HS-27A (cell line): ENCODE results near the gene CEMIP.
A peak's percentile ranks its signal among the peaks of the same experiment; 100 is the strongest.
"Not testable (repeated sequence)": the region's sequence is repeated elsewhere in the genome, so short reads cannot be mapped to it uniquely, and the experiment has no call there.

Source experiments
- DNase-seq: peaks from one replicate; pipeline ENCODE4 v3.0.0-alpha.2; 2012; ENCODE audit warnings: low read depth, missing footprints

Gene CEMIP

DNA sequence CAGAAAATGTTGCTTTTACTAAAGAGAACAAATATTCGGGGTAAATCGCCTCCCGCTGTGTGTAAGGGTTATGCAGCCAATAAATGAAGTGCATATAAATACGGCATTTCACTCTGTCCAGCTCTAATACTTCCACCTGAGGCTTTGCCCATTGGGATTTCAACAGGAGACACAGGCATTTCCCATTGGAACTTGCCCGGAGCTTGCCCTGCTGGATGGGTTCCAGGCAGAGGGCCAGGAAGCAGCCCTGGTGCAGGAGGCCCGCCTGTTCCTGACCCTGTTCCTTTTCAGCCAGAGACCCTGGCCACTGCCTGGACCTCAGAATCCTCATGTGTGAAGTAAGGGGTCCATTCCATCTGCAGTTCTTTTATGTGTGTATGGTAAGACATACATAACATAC is 17.4 kb upstream of the CEMIP start:
- no peak for DNase-seq

DNA sequence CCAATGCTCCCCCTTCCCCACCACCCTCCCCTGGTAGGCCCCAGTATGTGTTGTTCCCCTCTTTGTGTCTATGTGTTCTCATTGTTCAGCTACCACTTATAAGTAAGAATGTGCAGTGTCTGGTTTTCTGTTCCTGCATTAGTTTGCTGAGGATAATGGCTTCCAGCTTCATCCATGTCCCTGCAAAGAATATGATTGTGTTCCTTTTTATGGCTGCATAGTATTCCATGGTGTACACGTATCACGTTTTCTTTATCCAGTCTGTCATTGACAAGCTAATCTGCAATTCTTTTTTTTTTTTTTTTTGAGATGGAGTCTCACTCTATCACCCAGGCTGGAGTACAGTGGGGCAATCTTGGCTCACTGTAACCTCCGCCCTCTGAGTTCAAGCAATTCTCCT is 15.9 kb upstream of the CEMIP start:
- not testable (repeated sequence) for DNase-seq

DNA sequence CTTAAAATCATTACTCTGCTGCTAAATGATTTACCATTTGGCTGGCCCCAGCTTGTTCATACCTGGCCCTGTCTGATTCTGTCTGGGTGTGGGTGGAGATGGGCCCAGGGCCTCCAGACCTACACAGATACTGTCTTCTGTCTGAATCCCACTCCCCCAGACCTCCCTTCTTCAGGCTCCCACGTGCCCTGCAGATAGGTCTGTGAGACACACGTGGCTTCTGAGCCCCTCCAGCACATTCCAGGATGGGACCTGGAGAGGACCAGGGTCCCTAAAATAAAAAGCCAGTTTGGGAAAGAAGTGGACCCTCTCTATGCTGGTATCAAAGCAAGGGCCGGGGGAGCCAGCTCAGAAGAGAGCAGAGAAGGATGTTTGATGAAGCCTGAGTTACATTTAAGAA is 14.6 kb upstream of the CEMIP start:
- no peak for DNase-seq

DNA sequence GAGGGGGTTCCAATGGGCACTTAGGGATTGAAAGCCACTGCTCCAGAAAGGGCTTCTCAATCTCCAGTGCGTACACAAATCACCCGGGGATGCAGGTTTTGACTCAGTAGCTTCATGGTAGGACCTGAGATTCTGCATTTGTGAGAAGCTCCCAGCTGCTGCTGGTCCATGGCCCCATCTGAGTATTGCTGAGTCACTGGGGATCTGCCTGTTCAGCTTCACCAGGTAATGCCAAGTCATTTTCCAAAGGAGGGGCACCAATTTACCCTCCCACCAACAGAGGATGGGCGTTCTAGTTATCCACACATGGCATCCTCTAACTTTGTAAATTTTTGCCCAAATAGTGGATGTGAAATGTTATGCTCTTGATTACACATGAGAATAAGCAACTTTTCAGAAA is 12.9 kb upstream of the CEMIP start:
- no peak for DNase-seq

DNA sequence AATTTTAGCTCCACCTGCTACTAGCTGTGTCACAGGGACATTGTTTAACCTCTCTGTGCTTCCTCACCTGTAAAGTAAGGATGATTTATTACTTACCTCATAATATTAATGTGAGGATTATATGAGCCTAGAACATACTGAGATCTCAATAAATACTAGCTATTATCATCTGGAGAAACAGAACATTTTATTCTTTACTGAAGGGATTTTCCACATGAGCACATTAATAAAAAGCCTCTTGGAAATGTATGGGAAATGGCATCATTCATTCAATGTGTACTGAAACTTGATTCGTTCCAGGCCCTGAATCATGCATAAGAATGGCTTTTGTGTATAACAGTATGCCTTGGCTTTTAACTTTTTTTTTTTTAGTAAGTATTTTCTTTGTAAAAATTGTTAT is 11.0 kb upstream of the CEMIP start:
- DNase-seq, result no peak

DNA sequence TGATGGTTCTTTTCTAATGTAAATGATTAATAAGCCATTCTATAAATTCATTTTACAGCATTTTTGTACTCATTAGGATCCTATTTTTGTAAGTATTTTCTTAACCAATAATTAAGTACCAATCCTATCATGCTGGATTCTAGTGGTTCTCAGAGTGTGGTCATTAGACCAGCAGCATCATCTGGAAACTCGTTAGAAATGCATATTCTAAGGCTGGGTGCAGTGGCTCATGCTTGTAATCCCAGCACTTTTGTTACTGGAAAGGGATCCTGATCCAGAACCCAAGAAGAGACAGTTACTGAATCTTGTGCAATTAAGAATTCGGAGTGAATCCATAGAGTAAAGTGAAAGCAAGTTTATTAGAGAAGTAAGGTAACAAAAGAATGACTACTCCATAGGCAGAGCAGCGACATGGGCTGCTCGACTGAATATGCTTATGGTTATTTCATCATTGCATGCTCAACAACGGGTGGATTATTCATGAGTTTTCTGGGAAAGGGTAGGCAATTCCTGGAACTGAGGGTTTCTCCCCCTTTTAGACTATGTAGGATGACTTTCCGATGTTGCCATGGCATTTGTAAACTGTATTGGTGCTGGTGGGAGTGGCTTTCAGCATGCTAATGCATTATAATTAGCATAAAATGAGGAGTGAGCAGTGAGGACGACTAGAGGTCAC is 9.9 kb upstream of the CEMIP start:
- no peak for DNase-seq

DNA sequence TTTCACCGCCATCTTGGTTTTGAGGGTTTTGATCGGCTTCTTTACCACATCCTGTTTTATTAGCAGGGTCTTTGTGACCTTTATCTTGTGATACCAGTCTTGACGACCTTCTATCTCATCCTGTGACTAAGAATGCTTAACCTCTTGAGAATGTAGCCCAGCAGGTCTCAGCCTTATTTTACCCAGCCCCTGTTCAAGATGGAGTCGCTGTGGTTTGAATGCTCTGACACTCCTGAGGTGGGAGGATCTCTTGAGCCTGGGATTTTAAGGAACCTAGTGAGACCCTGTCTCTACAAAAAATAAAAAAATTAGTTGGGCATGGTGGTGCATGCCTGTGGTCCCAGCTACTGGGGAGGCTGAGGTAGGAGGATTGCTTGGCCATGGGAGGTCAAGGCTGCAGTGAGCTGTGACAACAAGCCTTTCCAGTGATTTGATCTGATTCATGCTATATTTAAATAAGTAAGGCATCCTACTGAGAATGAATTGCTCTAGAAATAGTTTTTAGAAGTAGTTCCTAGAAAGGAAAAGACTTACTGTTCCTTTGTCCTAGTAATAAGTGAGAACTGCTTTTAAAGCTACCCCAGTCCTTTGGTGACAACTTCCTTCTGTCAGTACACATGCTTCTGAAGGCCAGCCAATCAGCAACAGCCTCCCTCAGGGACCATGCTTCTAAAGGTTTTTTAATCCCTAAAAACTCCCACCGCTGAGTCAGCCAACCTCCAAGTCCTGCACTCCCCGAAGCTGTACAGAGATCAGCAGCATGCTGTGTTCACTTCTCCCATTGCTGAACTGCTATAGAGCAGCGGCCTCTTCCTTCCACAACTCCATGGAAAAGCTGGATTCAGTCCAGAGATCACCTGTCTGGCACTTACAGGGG is 9.1 kb upstream of the CEMIP start:
- DNase-seq, result no peak

DNA sequence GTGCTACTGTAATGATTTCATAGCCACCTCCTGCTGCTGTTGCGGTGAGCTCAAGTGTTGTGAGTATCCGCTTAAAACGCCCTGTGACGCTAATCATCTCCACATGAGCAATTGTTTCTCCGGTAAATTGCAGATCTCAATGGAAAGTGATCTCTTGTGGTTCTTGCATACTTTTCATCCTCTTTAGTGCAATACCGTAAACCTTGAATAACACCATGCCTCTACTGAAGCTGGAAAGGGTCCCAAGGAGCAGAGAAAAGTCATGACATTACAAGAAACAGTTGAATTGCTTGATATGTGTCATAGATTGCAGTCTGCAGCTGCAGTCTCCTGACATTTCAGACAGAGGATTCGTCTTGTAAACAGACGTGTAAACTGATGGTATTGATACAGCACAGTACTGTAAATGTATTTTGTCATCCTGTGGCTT is 6.0 kb upstream of the CEMIP start:
- no peak for DNase-seq

DNA sequence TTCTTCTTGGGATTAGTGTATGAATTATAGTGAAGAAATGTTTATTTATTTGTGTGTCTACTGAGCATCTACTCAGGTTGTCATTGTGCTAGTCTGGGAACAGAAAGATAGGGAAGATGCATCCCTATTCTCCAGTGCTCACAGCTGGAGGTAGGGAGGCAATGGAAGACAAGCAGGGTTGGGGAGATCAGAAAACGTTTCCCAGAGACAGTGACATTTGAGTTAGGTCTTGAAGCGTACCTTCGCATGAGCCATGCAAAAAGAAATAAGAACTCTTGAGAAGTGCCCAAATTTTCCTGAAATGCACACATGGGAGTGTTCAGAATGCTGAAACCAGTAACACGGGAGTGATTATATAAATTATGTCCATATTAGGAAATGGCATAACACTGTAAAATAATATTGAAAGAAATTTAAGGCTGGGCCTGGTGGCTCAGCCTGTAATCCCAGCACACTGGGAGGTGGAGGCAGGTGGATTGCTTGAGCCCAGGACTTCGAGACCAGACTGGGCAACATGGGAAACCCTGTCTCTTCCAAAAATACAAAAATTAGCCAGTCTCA is 5.3 kb upstream of the CEMIP start:
- no peak for DNase-seq

DNA sequence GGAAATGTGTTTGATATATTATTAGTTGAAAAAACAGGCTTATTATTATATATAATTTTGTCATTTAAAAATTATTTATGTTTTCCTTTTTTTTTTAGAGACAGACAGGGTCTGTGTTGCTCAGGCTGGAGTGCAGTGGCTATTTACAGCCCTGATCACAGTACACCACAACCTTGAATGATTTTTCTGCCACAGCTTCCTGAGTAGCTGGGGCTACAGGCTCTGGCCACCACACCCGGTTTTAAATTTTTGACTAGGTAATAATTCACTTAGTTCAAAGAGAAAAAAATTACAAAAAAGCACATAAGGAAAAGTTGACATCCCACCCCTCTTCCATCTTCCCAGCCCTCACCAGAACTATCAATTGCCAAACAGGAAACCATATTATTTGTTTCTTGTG is 4.7 kb upstream of the CEMIP start:
- DNase-seq, result no peak

DNA sequence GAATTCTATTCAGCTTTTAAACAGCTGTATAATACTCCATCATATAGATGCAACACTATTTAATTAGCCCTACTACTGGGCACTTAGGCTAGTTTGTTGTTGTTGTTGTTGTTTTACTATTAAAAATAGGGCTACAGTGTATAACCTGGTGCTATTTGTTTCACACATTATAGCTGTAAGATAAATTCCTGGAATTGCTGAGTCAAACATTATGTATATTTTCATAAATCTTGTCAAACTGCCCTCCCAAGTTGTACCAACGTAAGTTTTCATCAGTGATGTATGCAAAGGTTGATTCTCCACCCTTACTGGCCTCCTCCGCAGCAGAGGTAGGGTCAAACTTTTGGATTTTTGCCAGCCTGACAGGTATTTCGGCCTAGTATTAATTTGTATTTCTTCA is 3.8 kb upstream of the CEMIP start:
- no peak for DNase-seq

DNA sequence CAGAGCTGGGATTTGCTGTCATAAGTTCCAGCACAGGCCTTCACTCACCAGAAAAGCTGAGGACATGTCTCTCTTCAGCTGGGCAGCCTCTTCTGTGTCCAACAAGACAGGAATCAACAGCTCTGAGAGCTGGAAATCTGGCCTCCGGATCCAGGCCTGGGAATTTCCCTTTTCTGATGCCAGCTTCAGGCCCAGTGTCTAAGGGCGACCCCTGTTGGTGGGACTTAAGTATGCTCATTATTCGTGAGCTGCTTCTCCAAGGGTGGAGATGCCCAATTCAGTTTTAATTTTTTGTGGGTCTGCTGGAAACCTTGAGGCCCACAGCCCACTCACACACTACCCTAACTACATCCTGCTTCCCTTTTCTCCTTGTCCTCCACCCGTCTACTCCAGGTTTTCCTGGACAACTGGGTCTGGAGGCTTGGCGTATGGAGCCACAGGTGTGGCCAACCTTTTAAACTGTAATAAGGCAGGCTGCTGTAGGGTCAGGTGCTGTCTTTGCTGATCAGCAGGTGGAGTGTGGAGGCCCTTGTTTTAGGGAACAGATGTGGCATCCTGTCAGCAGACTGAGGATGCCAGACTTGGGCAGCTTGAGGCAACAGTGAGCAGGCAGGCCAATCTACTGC is 2.6 kb upstream of the CEMIP start:
- DNase-seq, result peak; percentile 46

DNA sequence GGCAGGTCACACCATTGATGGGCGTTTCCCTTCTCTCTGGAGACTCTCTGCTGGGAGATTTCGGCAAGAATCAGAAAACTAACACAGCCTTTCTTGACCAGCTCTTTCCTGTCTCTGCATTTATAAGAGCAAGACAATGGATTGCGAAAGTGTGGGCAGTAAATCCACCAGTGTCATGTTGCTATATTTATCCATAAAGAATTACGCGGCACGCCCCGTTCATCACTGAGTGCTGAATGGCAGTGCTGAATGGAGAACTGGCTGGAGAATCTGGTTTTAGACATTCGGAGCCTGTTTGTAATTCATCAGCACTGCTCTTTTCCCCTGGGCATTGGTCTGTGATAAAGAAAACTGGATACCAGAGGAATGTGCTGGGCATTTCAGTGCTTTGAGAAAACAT is 2.0 kb upstream of the CEMIP start:
- peak; percentile 74 for DNase-seq

DNA sequence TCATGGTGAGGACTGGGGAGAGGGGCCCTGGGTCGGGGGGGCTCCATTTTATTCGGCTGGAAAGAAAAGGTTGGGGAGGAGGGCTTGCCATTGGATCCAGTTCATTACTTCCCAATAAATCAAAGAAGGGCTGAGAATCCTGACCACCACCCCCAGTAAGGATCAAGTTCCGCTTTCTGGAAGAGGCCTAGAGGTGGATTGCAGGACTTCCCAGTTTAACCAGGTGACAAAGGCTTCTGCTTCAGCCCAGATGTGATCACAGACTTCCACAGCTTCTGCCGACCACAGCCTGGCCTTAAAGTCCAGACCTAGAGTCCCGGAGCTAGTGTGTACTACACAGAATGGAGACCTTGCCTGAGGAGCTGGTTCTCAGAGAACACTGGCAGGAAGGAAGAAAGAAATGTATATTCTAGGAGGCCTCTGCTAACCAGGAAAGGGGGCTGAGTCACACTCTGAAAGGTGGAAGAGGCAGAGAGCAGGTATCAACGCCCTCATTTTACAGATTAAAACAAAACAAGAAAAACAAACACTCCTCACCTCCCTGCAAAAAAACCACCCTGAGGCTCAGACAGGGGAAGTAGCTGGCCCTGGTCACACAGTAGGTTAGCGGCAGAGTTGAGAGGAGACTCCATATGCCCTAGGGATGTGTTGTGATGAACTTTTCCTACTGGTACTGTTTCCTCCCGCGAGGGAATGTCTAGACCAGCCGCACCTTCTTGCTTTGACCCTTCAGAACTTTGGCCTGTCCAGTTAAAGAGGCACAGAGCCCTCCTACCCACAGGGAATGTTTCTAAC is 1.1 kb upstream of the CEMIP start:
- no peak for DNase-seq

DNA sequence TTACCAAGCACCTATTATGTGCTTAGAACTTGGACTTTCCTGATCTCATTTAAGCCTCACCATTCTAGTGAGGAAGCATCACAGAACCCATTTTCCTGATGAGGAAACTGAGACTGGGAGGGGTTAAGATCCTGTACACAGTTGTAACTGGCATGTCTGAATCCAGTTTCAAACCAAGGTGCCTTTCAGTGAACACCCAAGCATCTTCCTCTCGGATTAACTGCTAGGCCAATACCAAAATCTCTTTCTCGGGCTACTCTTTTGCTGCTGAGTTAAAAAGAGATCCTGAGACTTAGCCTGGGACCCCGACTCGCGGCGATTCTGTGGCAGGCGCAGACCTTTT is 578 bp upstream of the CEMIP start:
- no peak for DNase-seq

DNA sequence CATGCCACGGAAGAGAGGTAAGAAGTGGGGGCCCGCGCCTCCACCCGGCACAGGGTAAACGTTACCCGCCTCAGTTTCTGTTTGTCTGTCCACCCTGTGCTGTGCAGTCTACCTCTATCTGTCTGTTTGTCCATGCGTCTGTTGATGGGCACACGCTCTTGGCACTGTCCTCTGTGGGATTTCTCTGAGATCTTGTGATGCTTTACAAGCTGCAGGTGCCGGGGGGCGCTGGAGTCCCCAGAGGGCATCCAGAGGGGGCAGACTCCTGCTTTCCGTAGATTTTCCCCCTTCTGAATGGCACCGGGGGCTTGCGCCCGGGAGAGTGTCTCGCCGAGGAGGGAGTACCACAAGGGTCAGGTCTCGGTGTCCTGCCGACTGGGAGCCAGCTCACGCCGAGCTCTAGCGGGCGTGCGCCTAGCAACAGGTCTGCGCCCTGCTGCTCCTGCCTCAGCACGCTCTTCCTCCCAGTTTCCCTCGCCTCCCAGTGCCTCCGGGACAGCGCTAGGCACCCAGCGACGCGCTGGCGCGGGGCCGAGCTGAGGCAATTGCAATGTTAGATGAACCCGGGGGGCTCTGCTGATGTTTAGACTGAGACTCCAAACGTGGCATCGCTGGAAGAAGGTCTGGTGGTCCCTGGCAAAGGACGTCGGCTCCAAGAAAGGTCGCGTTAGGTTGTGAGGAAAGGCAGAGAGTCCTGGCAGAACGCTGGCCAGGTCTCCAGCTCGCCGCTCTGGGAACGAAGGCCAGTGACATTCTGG is 667 bp downstream of the CEMIP start:
- no peak for DNase-seq

DNA sequence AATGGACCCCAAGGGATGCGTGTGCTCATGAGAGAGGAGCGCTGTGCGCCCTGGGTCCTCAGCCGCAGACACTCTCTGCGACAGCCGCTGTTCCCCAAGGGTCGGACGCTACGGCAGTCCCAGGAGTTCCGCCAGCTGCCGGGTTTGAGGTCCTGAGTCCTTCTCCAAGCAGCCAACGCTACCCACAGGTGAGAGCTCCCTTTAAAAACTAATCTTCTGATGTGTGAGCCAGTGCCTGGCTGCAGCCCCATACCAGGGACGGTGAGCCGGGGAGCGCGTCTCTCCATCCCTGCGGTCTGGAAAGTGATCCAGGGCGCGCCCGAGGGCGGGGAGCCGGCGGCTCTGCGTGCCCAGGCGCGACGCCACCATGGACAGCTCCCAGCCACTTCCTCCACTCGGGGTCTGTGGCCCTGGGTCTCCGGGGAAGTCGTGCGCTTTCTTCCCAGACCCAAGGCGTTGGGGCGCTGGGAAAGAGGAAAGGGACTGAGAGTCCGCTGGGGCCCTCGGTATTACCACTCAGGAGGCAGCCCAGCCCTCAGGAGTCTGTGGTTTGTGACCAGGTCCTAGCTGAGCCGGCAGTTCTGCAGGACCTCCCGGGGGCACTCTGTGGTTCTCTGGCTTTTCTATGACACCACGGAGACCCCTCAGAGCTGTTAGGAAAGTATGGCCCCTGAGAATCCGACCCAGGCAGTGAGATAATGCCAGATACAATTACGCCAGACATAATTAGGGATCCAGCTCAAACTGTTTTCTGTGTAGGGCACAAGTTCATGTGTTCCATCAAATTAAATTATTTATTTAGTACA is 1.4 kb downstream of the CEMIP start:
- no peak for DNase-seq

DNA sequence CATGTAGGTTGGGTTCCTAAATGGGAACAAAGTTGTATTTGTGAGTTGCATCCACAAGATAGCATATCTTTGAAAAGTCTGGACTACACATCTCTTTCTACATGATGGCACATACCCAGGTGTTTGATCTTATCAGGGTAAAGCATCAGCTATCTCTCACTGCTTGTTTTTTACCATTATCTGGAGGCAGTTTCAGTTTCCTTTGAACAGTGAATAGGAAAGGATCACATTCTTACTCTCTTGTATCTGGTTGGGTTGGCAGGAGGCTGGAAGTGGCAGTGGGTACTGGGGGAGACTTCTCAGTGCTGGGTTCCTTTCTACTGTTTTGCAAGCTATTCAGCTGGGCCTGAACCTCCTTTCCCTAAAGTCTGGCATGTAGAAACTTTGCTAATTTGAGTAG is 4.1 kb downstream of the CEMIP start:
- no peak for DNase-seq

DNA sequence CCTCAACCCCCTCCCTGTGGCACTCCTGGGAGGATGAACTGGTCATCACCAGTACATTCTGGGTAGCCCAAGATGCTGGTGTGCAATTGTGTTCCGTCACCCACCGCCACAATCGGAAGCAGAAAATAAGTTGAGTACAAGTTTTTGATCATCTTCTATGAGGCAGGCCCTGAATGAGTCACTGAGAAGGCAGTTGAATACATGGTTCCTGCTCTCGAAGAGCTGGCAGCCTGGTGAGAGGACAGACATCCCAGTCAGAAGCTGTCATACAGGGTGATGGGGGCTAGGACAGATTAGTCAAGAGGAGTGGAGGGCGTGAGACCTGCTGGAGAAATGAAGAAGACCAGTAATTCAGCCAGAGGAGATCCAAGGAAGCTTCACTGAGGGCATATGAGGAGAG is 6.2 kb downstream of the CEMIP start:
- DNase-seq, result no peak

DNA sequence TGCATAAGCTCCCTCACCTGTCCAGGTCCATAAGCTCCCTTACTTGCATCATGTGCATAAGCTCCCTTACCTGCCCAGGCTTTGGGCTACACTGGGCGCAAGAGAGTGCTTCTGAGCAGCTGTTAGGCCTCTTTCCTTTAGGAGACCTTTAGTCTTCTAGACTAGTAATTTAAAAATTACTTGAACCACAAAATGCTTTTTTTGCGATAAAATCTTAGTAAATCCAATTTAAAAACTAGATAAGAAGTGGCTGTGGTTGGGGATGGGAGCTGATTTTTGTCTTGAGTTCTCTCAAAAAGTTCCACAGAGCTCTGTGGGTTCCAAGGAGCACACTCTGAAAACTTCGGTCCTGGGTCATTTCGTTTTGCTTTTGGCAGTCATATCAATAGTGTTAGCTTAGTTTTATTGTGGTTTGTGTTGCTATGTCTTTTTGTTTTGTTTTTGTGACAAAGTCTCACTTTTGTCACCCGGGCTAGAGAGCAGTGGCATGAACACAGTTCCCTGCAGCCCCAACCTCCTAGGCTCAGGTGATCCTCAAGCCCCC is 6.7 kb downstream of the CEMIP start:
- DNase-seq, result no peak
